Stomach (tissue), 4 donors: ENCODE data around the gene U2AF1L4.

ENCODE experiments used
- CTCF ChIP-seq, 7 experiments: fragments of 450-650 bp in 4 of 7; fragments of 200-600 bp in 3 of 7; sonication (generic) in 3 of 7; IDR thresholded peaks; one replicate each; pipeline ENCODE4 v1.5.1; 2016 to 2019; ENCODE audit warnings: antibody characterized with exemption in 7 of 7, control low read depth in 2 of 7, mild to moderate bottlenecking in 1 of 7
- EP300 ChIP-seq: sonication (generic); formaldehyde crosslinking; IDR thresholded peaks from one replicate; pipeline ENCODE4 v1.6.1; 2017; ENCODE audit warnings: antibody characterized with exemption
- POLR2A ChIP-seq, 4 donors: fragments of 450-650 bp; IDR thresholded peaks; one replicate each; pipeline ENCODE4 v1.6.1; 2016; ENCODE audit warnings: antibody characterized with exemption in 4 of 4, control low read depth in 2 of 4, mild to moderate bottlenecking in 1 of 4, moderate library complexity in 1 of 4
- POLR2AphosphoS5 ChIP-seq, 3 donors: sonication (generic); formaldehyde crosslinking; IDR thresholded peaks; one replicate each; pipeline ENCODE4 v1.6.1; 2016; ENCODE audit warnings: antibody characterized with exemption in 3 of 3

DNA sequence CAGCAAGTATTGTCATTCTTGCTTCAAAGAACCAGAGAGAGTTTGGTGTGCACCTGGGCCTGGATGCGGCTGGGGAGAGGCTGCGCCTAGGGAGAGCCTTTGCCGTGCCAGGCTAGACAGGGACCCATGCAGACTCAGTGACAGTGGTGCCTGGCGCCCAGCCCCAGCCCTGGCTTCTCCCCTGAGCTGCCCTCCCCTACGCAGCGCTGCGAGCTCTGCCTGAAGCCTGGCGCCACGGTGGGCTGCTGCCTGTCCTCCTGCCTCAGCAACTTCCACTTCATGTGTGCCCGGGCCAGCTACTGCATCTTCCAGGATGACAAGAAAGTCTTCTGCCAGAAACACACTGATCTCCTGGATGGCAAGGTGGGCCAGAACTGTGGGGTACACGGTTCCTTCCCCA, 15.5 kb downstream of the U2AF1L4 start:
- TF ChIP-seq CTCF (IDR thresholded peaks at IDR 0.05) (no peak), POLR2A (IDR thresholded peaks at IDR 0.05) (no peak), POLR2AphosphoS5 (IDR thresholded peaks at IDR 0.05) (no peak), EP300 (no peak)
